GM19463 (cell line): ENCODE data around the gene MXRA8.
"Not testable (repeated sequence)": the region's sequence is repeated elsewhere in the genome, so short reads cannot be mapped to it uniquely, and the experiment has no call there.

Experiments used
- ATAC-seq: cut with Tn5 transposase; IDR thresholded peaks from one replicate; pipeline ENCODE4 v1.9.1; 2021; ENCODE audit warnings: mild to moderate bottlenecking, moderate library complexity; ENCODE audit not compliant: unreplicated experiment

The MXRA8 gene

DNA sequence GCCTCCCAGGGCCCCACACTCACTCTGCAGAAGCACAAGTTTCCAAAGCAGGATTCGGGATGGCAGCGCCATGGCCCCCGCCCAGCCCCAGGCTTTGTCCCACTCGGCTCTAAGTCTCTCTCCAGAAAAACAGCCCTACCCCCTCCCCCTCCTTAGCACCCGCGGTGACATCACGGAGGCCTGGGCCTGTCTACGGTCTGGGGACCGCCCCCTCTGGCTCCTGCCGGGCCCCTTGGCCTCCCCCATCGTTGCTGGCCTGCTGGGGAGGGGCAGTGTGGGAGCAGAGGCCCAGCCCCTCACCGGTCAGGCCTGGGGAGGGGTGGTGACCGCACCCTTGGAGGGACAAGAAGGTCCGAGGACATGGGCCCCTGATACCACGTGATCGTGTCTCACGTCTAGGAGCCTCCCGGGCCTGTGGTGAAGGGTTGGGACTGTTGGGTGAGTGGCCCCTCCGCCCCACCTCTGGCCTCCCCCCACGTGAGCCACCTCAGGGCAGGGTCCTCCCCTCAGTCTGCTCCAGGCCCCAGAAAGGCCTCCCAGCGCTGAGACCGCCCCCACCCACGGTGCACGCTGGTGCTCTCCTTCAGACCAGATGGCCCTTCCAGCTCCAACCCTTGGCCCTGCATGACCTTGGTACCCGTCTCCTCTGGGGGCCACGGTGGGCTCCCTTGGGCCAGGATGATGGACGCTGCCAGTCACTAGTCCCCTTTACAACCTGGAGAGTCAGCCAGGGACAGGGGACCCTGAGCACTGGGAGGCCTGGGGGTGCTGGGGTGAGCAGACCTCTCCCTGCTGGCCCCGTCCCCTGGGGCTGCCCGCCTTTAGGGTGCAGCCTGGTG is at the start of gene MXRA8:
Gene MXRA8 (minus strand): TSS at position 123 of the 839 bp plus-strand sequence. CDS start 51 bp downstream, at position 72.
- no peak for ATAC-seq

- peak; percentile 13 for ATAC-seq
Measured at GRCh38 chr1:1407636-1408318, 49.4 kb upstream of the MXRA8 start.

DNA sequence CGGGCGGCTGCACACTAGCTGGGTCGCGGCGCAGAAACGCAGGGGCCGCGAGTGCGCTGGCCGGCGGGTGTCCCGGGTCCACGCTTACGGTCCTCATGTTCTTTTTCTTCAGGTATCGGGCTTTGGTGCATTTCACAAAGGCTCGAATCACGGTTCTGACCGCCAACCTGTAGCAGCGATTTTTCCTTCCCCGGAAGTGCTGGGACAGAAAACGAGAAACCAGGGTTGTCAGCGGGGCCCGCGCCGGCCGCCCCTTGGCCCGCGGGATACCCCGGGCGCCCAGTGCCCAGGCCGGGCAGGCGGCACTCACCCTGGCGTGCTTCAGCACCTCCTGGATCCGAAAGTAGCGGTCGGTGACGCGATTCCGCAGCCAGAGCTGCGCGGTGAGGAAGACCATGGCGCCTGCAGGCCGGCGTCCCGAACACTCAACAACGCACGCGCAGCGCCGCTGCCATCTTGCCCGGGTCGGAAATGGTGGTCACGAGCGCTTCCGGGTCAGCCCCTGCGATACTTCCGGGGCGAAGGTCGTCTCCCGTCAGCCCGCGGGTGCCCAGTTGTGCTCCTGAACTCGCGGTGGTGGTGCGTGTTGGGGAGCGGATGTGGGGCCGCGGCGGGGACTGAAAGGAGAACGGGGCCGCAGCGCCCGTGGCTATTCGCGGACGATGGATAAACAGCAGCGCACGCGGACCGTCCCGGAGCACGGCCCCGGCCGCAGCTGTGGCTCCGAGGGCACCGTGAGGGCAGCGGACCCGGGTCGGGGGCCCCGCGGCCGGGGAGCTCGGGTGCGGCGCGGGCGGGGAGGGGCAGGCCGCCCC is 48.7 kb upstream of the MXRA8 start, which contains the start of gene MRPL20:
Gene MRPL20 (minus strand): TSS at position 473 of the 815 bp plus-strand sequence. CDS start 76 bp downstream, at position 397.
- peak; percentile 91 for ATAC-seq

DNA sequence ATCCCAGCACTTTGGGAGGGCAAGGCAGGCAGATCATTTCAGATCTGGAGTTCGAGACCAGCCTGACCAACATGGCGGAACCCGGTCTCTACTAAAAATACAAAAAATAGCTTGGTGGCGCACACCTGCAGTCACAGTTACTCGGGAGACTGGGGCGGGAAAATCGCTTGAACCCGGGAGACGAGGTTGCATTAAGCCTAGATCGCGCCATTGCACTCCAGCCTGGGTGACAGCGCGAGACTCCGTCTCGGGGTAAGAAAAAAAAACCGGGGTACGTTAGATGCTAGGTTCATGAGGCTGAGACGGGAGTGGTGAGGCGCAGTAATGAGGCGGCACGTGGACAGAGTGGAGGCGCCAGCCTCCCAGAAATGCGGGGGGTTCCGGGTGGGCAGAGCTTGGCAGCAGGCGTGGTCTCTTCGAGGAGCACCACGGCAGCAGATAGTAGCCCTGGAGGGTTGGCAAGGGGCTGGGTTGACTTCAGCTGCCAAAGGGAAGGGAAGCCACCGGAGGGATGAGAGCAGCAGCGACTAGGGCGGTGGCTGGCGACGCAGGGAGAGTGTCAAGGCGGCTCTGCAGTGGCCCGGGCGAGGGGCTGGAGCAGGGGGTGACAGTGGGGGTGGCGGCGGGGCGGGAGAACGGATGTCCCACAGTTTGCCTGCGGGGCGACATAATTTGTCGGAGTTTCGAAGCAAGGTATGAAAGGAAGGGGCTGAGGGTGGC is 47.9 kb upstream of the MXRA8 start:
- no peak for ATAC-seq

DNA sequence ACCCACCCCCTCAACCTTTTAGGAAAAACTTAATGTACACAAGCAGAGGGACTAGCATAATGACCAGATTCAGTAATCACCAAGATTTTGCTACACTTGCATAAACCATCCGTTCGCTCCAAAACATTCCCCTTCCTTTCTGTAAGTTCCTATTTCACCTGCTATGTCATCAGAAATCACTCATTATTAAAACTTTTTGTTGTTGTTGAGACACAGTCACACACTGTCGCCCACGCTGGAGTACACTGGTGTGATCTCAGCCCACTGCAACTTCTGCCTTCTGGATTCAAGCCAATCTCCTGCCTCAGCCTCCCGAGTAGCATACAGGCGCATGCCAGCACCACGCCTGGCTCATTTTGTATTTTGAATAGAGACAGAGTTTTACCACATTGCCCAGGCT is 45.3 kb upstream of the MXRA8 start:
- no peak for ATAC-seq

DNA sequence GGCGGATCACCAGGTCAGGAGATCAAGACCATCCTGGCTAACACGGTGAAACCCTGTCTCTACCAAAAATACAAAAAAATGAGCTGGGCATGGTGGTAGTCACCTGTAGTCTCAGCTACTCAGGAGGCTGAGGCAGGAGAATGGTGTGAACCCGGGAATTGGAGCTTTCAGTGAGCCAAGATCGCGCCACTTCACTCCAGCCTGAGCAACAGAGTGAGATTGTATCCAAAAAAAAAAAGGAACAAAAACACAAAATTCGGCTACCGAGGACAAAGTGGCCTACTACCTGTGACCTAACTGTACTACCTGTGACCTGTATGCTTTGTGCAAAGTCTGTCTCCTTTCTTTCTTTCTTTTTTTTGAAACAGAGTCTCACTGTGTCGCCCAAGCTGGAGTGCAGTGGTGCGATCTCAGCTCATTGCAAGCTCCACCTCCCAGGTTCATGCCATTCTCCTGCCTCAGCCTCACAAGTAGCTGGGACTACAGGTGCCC is 44.6 kb upstream of the MXRA8 start:
- ATAC-seq, result not testable (repeated sequence)

DNA sequence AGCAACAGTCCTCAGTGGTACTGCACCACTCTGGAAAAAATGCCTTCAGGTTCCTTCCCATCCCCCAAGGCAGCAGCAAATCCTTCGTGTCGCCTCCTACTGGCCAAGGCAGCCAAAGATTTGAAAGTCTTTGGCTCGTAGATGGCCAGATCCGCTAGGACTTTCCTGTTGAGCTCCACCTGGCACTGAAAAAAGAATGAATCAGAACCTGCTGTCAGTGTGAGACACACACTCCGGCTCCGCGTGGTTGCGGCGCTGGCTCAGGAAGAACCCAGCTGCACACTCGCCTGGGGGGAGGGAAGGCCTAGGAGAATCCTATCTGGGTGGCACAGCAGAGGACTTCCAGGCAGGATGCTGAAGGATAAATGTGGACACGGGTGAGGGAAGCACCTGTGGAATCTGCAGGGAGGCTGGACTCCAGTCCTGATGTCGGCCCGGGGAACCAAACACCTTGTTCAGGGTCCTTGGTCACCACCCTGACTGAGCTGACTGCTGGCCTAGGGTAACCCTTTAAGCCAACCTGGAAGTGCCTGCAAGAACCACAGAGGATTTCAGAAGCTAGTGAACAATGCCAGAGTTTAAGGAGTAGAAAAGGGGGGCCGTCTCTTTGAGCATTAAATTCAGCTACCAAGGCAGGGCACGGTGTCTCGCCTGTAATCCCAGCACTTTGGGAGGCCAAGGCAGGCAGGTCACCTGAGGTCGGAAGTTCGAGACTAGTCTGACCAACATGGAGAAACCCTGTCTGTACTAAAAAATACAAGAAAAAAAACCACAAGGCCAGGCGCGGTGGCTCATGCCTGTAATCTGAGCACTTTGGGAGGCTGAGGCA is 43.9 kb upstream of the MXRA8 start:
- no peak for ATAC-seq

- no peak for ATAC-seq
Measured at GRCh38 chr1:1401457-1402010, 43.2 kb upstream of the MXRA8 start.

DNA sequence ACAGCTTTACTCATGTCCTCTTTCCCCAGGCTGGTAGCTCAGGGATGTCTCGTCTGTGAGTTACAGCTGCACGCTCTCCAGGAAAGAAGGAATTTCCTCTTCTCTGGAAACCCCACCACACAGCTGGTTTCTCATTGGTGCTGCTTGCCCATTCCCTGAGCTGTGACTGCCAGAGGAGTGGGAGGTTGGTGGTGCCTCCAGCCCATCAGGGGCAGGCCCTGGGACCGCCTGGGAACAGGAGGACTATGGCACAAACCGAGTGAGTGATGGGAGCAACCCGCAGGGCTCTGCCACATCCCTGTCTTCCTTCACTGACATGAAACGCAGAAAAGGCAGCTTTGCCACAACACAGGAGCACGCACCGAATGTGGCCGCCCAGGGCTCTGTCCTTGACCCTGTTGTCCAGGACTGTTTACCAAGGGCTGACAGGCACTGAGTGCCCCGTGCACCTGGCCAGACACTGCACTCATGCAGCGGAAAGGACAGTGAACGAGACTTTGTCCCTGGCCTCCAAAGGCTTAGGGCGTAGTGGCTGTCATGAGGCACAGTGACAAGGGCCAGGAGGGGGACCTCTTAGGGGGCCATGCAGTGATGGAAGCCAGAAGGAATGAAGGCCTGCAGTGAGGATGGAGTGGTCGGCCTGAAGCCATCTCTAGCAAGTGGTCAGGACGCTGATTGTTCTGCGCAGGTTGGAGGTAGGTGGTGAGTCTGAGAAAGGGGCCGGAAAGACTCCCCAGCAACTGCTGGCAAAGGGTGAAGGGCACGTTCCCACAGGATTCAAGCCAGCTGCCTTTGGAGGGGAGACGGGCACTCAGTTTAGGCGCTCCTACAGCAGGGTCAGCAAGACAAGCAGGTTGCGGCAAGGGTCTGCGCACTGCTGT is 42.5 kb upstream of the MXRA8 start:
- no peak for ATAC-seq

DNA sequence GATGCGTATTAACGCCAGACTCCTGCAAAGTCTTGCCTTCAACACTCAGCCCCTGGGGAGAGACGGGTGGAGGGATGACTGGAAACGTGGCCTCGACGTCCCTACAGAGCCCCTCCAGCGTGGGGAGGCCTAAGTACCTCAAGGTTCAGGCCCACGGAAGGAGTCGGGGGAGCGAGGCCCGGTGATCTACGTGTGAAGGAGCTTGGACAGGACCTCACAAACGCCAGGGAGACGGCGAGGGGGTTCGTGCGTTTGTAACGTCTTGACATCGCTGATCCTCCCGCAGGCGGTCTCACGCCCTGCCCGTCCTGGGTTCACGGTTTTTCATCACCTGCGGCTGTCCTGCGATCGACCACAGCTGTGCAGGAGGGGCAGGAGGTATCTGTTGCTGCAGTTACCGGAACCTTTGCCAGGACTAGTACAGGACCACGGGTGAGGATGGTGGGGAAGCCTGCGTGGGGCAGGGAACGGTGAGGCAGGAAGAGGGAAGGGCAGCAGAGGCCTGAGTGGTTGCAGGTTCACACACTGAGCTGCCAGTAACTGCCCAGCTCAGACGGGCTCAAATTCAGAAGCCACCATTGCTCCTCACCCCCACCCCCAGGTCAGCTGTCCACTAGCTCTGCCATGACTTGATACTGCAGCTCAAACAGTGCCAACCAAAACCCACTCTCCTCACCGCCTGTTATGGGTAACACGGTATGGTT is 41.7 kb upstream of the MXRA8 start:
- no peak for ATAC-seq

GRCh38 chr1:1399187-1399871 is 41.0 kb upstream of the MXRA8 start, which contains the start of gene CCNL2:
TSS of gene CCNL2 (minus strand) at chr1:1399335. CDS start at chr1:1399306, 29 bp downstream.
- ATAC-seq, result peak; percentile 96

- ATAC-seq, result peak; percentile 3
Measured at GRCh38 chr1:1398677-1399186, 40.4 kb upstream of the MXRA8 start.

DNA sequence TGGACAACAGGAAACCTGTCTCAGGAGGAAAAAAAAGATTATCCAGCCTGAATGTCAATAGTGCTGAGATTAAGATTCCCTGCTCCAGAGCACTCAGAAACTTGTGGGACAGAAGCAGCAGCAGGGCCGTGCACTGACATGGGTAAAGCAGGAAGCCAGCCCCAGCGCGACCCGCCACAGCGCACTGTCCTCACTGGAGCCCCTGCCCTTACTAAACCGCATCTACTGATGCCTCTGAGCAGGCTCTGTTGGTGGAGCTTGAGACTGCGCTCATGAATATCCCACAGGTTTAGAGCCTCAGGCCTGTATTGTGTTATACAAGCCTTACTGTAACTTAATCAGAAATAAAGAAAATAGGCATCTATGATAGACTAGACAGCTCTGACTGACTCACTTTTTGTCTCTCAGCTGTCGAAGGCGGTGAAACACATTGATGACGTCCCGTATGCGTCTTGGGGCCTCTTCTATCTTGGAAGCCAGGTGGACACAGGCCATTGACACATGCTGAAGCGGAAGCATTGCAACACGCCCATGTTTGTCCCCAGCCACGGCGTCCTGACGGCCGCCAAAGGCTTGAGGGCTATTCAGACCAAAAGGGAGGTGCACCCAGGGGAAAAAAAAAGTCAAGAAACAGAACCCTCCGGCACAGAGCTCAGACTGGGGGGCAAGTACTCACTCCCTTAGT is 39.6 kb upstream of the MXRA8 start:
- no peak for ATAC-seq

DNA sequence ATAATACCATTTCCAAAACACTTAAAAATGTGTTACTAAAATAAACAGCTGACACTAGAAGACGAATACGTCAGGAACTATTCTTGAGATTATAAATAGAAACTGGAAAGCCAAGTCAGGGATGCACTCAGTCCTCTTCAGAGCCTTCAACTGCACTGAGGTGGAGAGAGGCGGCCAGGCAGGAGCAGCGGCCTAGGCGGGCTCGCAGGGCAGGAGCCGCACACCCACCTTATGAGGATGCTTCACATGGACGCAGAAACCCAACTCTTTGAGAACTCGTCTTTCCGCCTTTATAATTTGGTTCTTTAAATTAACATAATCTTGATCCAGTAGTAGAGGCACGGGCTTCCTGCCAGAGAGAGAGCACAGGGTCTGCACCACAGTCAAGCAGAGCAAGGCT is 36.8 kb upstream of the MXRA8 start:
- ATAC-seq, result no peak

- no peak for ATAC-seq
Measured at GRCh38 chr1:1394116-1394515, 35.8 kb upstream of the MXRA8 start.

DNA sequence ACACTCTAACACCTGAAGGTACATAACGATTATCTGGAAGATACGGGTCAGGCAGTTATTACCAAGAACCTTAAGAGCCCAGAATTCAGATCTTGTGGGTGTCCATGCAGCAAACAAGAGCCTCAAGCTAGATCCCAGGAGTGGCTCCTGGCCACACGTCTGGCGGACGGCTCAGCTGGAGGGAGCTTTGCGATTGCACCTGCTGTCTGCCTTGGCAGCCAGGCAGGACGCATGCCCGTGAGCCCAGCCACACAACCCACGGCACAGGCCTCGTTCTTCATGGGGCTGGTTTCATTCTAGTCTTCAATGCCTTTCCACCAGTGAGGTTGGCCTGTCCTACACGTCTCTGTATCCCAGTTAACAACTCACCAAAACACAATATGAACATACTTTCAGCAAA is 35.1 kb upstream of the MXRA8 start:
- ATAC-seq, result no peak
